Sigmoid colon (tissue), 7 donors: ENCODE results near the gene FN3K. TPM values are rescaled to one million over a fixed set of nuclear protein-coding genes. Genes with fewer than 3 reads are reported as not detected.

Source experiments
- DNase-seq: peaks from one replicate; pipeline ENCODE4 v3.0.0-alpha.2; 2019
- H3K27ac ChIP-seq, 4 donors: fragments of 200-600 bp; sonication (generic); one replicate each; pipeline ENCODE4 v1.5.1; 2016 to 2019; ENCODE audit warnings: mild to moderate bottlenecking in 1 of 4
- H3K27me3 ChIP-seq, 3 donors: fragments of 200-600 bp; sonication (generic); one replicate each; pipeline ENCODE4 v1.5.1; 2019; ENCODE audit warnings: mild to moderate bottlenecking in 1 of 3
- H3K36me3 ChIP-seq, 4 donors: fragments of 200-600 bp; sonication (generic); one replicate each; pipeline ENCODE4 v1.5.1; 2016 to 2019
- H3K4me1 ChIP-seq, 4 donors: fragments of 200-600 bp; sonication (generic); one replicate each; pipeline ENCODE4 v1.5.1; 2017 to 2019
- H3K4me3 ChIP-seq, 4 donors: fragments of 200-600 bp; sonication (generic); one replicate each; pipeline ENCODE4 v1.5.1; 2017 to 2019; ENCODE audit warnings: mild to moderate bottlenecking in 2 of 4, moderate library complexity in 1 of 4
- H3K9me3 ChIP-seq, 4 donors: fragments of 200-600 bp in 3 of 4; sonication (generic) in 3 of 4; one replicate each; pipeline versions ENCODE4 v1.5.1 to v1.6.1; 2013 to 2019
- CTCF ChIP-seq, 4 experiments: fragments of 450-650 bp in 3 of 4; fragments of 200-600 bp in 1 of 4; IDR thresholded peaks; one replicate each; pipeline ENCODE4 v1.5.1; 2016 to 2019; ENCODE audit warnings: antibody characterized with exemption in 4 of 4, mild to moderate bottlenecking in 3 of 4, moderate library complexity in 2 of 4
- EP300 ChIP-seq, 4 donors: sonication (generic); formaldehyde crosslinking; IDR thresholded peaks; one replicate each; pipeline ENCODE4 v1.6.1; 2017; ENCODE audit warnings: antibody characterized with exemption in 4 of 4
- POLR2A ChIP-seq, 2 donors: fragments of 450-650 bp; IDR thresholded peaks; one replicate each; pipeline ENCODE4 v1.6.1; 2016; ENCODE audit warnings: antibody characterized with exemption in 2 of 2, mild to moderate bottlenecking in 2 of 2, moderate library complexity in 2 of 2
- POLR2AphosphoS5 ChIP-seq, 4 donors: sonication (generic); formaldehyde crosslinking; IDR thresholded peaks; one replicate each; pipeline ENCODE4 v1.6.1; 2017; ENCODE audit warnings: antibody characterized with exemption in 4 of 4
- WGBS, 2 donors: extraction: QIAGEN DNeasy Blood & Tissue Kit; methylation state at CpG; one replicate each; pipeline ENCODE4 v1.1.7; 2013; 5-methylcytosine and 5-hydroxymethylcytosine counted together
- intact Hi-C: fragments of 100-400 bp; cut with DNase I; formaldehyde crosslinking; loops from one replicate; pipeline ENCODE4 v1.15.1; 2023
- polyA plus RNA-seq, 3 donors: library from polyadenylated mRNA; stranded (reverse); fragments of 200-250 nt; gene quantifications; one replicate each; pipeline ENCODE4 v1.2.3, GENCODE V29; 2013
- total RNA-seq, 4 donors: library from RNA; depleted of rRNA; stranded (reverse); fragments of >200 nt; gene quantifications; one replicate each; pipeline ENCODE4 v1.1.0, GENCODE V29; 2016
- donor health status: healthy with polysubstance abuse.
- donor health status: Bipolar disorder and iron deficiency.
- donor health status: healthy.

Gene FN3K
- total and polyA plus RNA-seq, 7 donors = 2.8 to 22.2 (median 11.9) TPM

DNA sequence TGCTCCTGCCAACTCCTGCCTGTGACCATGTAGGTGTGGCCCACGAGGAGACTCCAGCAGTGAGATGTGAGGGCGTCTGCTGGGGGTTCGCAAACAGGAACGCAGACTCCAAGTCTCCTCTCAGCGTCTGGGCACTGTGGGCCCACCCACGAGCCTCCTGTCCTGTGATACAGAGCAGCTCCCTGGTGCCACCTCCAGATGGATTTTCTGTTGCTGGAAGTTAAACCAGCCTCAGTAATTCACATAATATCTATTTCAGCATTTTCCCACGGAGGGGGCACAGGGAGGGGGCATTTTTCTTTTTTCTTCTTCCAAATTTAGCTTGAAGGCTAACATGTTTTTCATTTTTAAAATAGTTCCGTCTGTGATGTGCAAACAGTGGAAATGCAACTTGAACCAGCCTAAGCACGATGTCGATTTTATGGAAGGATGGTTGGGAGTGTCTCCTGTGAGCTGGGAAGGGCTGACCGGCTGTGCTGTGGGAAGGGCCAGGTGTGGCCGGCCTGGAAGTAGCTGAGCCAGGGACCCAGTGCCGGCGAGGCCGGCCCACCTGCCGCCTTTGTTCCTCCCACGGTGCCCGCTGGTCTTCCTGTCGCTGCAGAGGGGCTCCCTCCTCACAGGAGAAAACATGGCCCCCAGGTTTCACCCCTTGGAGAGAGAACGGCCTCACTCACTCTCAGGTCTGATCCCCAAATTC, 33.0 kb upstream of the FN3K start:
- Histone ChIP-seq H3K27ac (peak overlapping the region in 1 of 4 donors; percentile 42), H3K36me3 (no peaks in the 10 kb centered on the region), H3K4me1 (peaks cover 0 to 15% (median 10%) of the 10 kb centered on the region in 4 donors), H3K9me3 (no peaks in the 10 kb centered on the region), H3K4me3 (no peak overlapping the region), H3K27me3 (no peaks in the 10 kb centered on the region)
- TF ChIP-seq POLR2A (IDR thresholded peaks at IDR 0.05) (peak in 1 of 2 donors; percentile 61), EP300 (IDR thresholded peaks at IDR 0.05) (no peak)
- 17 to 58% methylated on average over 20 of the region's 20 CpGs for WGBS, 2 donors
- intact Hi-C loops = no loop called here
- DNase-seq = no peak

DNA sequence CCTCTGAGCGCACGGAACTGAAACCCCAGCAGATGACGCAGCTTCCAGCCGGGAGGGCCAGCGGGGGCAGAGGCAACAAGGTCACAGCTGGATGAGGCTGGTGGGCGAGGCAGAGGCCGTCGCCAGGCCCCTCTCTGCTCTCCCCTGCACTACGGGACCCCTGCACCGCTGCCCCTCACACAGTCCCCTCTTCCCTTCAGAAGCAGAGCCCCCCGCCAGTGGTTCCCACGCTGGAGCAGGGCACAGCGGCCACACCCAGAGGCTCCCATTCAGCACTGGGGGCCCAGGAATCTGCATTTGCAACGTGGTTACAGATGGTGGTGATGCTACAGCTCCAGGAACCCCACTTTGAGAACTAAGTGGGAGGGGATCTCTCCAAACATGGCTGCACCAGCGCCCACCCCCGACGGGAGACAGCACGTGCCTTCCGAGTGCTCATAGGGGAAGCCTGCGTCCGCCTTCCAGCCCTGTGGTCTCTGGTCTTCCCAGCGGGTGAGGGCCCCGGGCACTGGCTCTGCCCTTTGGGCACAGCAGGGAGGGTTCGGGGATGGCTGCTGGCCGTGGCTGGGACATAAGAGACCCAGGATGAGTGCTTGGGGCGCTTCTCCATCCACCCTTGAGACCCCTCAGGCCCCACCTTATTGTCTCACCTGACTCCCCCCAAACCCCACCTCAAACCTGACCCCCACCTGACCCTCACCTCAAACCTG, 32.2 kb upstream of the FN3K start:
- Histone ChIP-seq H3K4me1 (peaks cover 0 to 9% (median 4%) of the 10 kb centered on the region in 4 donors), H3K27me3 (no peaks in the 10 kb centered on the region), H3K27ac (peak overlapping the region in 1 of 4 donors; percentile 42), H3K4me3 (no peak overlapping the region), H3K9me3 (no peaks in the 10 kb centered on the region), H3K36me3 (no peaks in the 10 kb centered on the region)
- no peak for DNase-seq
- 27 to 77% methylated on average over 26 of the region's 26 CpGs for WGBS, 2 donors
- TF ChIP-seq EP300 (IDR thresholded peaks at IDR 0.05) = no peak
- TF ChIP-seq CTCF (IDR thresholded peaks at IDR 0.05) = no peak
- TF ChIP-seq POLR2A (IDR thresholded peaks at IDR 0.05) = no peak
- TF ChIP-seq POLR2AphosphoS5 (IDR thresholded peaks at IDR 0.05) = no peak
- intact Hi-C loops = no loop called here

GRCh38 chr17:82703935-82704865, 31.2 kb upstream of the FN3K start:
- Histone ChIP-seq H3K9me3 (no peaks in the 10 kb centered on the region), H3K4me1 (peaks cover 0 to 5% (median 3%) of the 10 kb centered on the region in 4 donors), H3K27ac (no peak overlapping the region), H3K36me3 (no peaks in the 10 kb centered on the region), H3K4me3 (no peak overlapping the region), H3K27me3 (no peaks in the 10 kb centered on the region)
- intact Hi-C loops = no loop called here
- no peak for DNase-seq
- WGBS, 2 donors = 16 to 64% methylated on average over 38 of the region's 38 CpGs
- no peak for TF ChIP-seq POLR2AphosphoS5 (IDR thresholded peaks at IDR 0.05)
- TF ChIP-seq EP300 (IDR thresholded peaks at IDR 0.05) = no peak
- TF ChIP-seq POLR2A (IDR thresholded peaks at IDR 0.05) = no peak
- no peak for TF ChIP-seq CTCF (IDR thresholded peaks at IDR 0.05)

DNA sequence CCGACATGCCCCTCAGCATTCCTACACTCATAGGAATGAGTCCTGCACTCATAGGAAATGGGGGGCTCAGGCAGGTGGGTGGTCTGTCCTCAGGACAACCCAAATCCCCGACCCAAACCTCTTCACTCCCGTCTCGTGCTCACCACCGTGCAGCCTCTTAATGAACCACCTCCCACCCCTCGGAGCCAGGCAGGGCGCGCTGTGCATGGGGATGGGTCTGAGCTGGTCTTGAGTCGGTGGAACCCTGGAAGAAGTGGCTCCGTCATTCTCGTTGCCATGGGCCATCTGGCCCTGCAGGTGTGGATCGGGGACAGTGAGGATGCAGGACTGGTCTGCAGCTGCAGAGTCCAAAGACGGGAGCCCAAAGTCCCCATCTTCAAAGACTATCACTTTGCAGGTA, 30.5 kb upstream of the FN3K start:
- Histone ChIP-seq H3K36me3 (no peaks in the 10 kb centered on the region), H3K27me3 (no peaks in the 10 kb centered on the region), H3K27ac (no peak overlapping the region), H3K9me3 (no peaks in the 10 kb centered on the region), H3K4me3 (no peak overlapping the region), H3K4me1 (no peaks in the 10 kb centered on the region)
- DNase-seq = no peak
- TF ChIP-seq EP300 (IDR thresholded peaks at IDR 0.05) (no peak), POLR2A (IDR thresholded peaks at IDR 0.05) (no peak), POLR2AphosphoS5 (IDR thresholded peaks at IDR 0.05) (no peak), CTCF (IDR thresholded peaks at IDR 0.05) (no peak)
- intact Hi-C loops = no loop called here
- WGBS, 2 donors = 78 to 82% methylated on average over 13 of the region's 13 CpGs
